Activated naive CD4-positive, alpha-beta T cell treated with anti-CD3 and anti-CD28 coated beads for 36 hours (primary cell): Measurements from ENCODE around the gene DDIAS. TPM values are rescaled to one million over a fixed set of nuclear protein-coding genes. Genes with fewer than 3 reads are reported as not detected.

Experiments used
- CTCF ChIA-PET: fragments of 350-600 bp; sonication (Branson Sonifier 250); formaldehyde crosslinking; loops from one replicate; lab custom pipeline; 2021; ENCODE audit warnings: antibody characterized with exemption; lab: Charles Lee
- DNase-seq: peaks from one replicate; pipeline ENCODE4 v3.0.0-alpha.2; 2020
- H3K27ac Mint-ChIP-seq: one replicate; pipeline ENCODE4 v1.8.0; 2021; ENCODE audit warnings: mild to moderate bottlenecking, mixed read lengths
- H3K27me3 Mint-ChIP-seq: one replicate; pipeline ENCODE4 v1.8.0; 2021; ENCODE audit warnings: low read depth, mixed read lengths
- H3K36me3 Mint-ChIP-seq: one replicate; pipeline ENCODE4 v1.8.0; 2021; ENCODE audit warnings: low read depth, mixed read lengths
- H3K4me1 Mint-ChIP-seq: one replicate; pipeline ENCODE4 v1.8.0; 2021; ENCODE audit warnings: low read depth, mixed read lengths
- H3K4me3 Mint-ChIP-seq: one replicate; pipeline ENCODE4 v1.8.0; 2021; ENCODE audit warnings: mild to moderate bottlenecking, moderate library complexity, mixed read lengths
- H3K9me3 Mint-ChIP-seq: one replicate; pipeline ENCODE4 v1.8.0; 2021; ENCODE audit warnings: mixed read lengths
- intact Hi-C: fragments of 100-400 bp; cut with micrococcal nuclease; formaldehyde crosslinking; loops from one replicate; pipeline ENCODE4 v1.15.1; 2023
- total RNA-seq, 2 experiments: library from RNA; stranded (reverse); gene quantifications; one replicate each; pipeline ENCODE4 v1.2.3, GENCODE V29; 2021

DDIAS gene
- total RNA-seq, 2 experiments from 2014 or later: 15.8 to 18.0 TPM

GRCh38 chr11:82892611-82893169 is 8.8 kb upstream of the DDIAS start:
- no peaks in the 10 kb centered on the region for H3K9me3 Mint-ChIP-seq
- H3K27ac Mint-ChIP-seq: no peak overlapping the region
- intact Hi-C loops: no loop called here
- H3K27me3 Mint-ChIP-seq: no peaks in the 10 kb centered on the region
- H3K4me3 Mint-ChIP-seq: no peak overlapping the region
- H3K36me3 Mint-ChIP-seq: peaks cover 2% of the 10 kb centered on the region
- no peak for DNase-seq
- H3K4me1 Mint-ChIP-seq: peaks cover 15% of the 10 kb centered on the region
- CTCF ChIA-PET: interaction anchor here (0.6 kb wide), 1 partner anchor 354 kb away, joined by 7 read pairs; no protein-coding TSS in a partner anchor

GRCh38 chr11:82895437-82896091 is 6.0 kb upstream of the DDIAS start:
- intact Hi-C loops: no loop called here
- Mint-ChIP-seq H3K27me3 (no peaks in the 10 kb centered on the region), H3K36me3 (peaks cover 2% of the 10 kb centered on the region), H3K27ac (no peak overlapping the region), H3K9me3 (no peaks in the 10 kb centered on the region), H3K4me3 (no peak overlapping the region), H3K4me1 (peaks cover 30% of the 10 kb centered on the region)
- no peak for DNase-seq
- CTCF ChIA-PET: interaction anchor here (0.8 to 1.7 kb wide), 3 partner anchors 28 to 355 kb away, joined by 3 to 15 read pairs (median 5); no protein-coding TSS in a partner anchor

- H3K27ac Mint-ChIP-seq: no peak overlapping the region
- CTCF ChIA-PET: interaction anchor here (0.8 to 1.7 kb wide), 3 partner anchors 29 to 354 kb away, joined by 3 to 15 read pairs (median 5); no protein-coding TSS in a partner anchor
- H3K4me1 Mint-ChIP-seq: peaks cover 30% of the 10 kb centered on the region
- H3K9me3 Mint-ChIP-seq: no peaks in the 10 kb centered on the region
- DNase-seq: no peak
- intact Hi-C loops: no loop called here
- H3K36me3 Mint-ChIP-seq: peaks cover 2% of the 10 kb centered on the region
- no peak overlapping the region for H3K4me3 Mint-ChIP-seq
- no peaks in the 10 kb centered on the region for H3K27me3 Mint-ChIP-seq
Observed at GRCh38 chr11:82896183-82896582, 5.4 kb upstream of the DDIAS start.

- intact Hi-C loops: no loop called here
- DNase-seq: no peak
- Mint-ChIP-seq H3K4me3 (no peak overlapping the region), H3K36me3 (peaks cover 2% of the 10 kb centered on the region), H3K27me3 (no peaks in the 10 kb centered on the region), H3K27ac (no peak overlapping the region), H3K4me1 (peaks cover 38% of the 10 kb centered on the region), H3K9me3 (no peaks in the 10 kb centered on the region)
- CTCF ChIA-PET: interaction anchor here (1.8 kb wide), 1 partner anchor 31 kb away, joined by 12 read pairs; no protein-coding TSS in a partner anchor
Observed at GRCh38 chr11:82898241-82898640, 3.3 kb upstream of the DDIAS start.

GRCh38 chr11:82899186-82899820 is 2.2 kb upstream of the DDIAS start:
- Mint-ChIP-seq H3K27ac (no peak overlapping the region), H3K4me3 (peak overlapping the region; percentile 99), H3K27me3 (no peaks in the 10 kb centered on the region), H3K4me1 (peaks cover 49% of the 10 kb centered on the region), H3K36me3 (peaks cover 2% of the 10 kb centered on the region), H3K9me3 (no peaks in the 10 kb centered on the region)
- DNase-seq: no peak
- CTCF ChIA-PET: interaction anchor here (1.7 to 6.5 kb wide), 2 partner anchors 32 to 351 kb away, joined by 7 to 57 read pairs; no protein-coding TSS in a partner anchor
- intact Hi-C loops: no loop called here

GRCh38 chr11:82899957-82900276 is 1.6 kb upstream of the DDIAS start:
- peak overlapping the region; percentile 99 for H3K4me3 Mint-ChIP-seq
- peaks cover 2% of the 10 kb centered on the region for H3K36me3 Mint-ChIP-seq
- peaks cover 52% of the 10 kb centered on the region for H3K4me1 Mint-ChIP-seq
- H3K27me3 Mint-ChIP-seq: no peaks in the 10 kb centered on the region
- DNase-seq: no peak
- intact Hi-C loops: loop anchor here (1.0 to 10.0 kb wide), 7 partner anchors 33 to 825 kb away; no protein-coding TSS in a partner anchor
- CTCF ChIA-PET: interaction anchor here (0.7 to 6.5 kb wide), 7 partner anchors 29 to 393 kb away, joined by 3 to 57 read pairs (median 5); partner anchors contain the start of gene RAB30
- H3K9me3 Mint-ChIP-seq: no peaks in the 10 kb centered on the region
- H3K27ac Mint-ChIP-seq: peak overlapping the region; percentile 99

- CTCF ChIA-PET: interaction anchor here (0.6 to 6.5 kb wide), 11 partner anchors 14 to 393 kb away, joined by 3 to 57 read pairs (median 3); partner anchors contain the start of gene RAB30
- Mint-ChIP-seq H3K9me3 (no peaks in the 10 kb centered on the region), H3K27ac (peak within 1 kb of the TSS; percentile 99), H3K36me3 (peaks cover 2% of the 10 kb centered on the region), H3K4me1 (peaks cover 48% of the 10 kb centered on the region), H3K4me3 (peak within 1 kb of the TSS; percentile 99), H3K27me3 (no peaks in the 10 kb centered on the region)
- peak; percentile 97 for DNase-seq
- intact Hi-C loops: loop anchor here (1.0 to 10.0 kb wide), 16 partner anchors 20 to 824 kb away; partner anchors contain the start of genes ANKRD42, CCDC90B and RAB30
Observed at GRCh38 chr11:82900277-82901164, 1.0 kb upstream of the DDIAS start, which contains the start of gene PRCP. TSS of gene PRCP (minus strand) at chr11:82900430. CDS start at chr11:82900402, 28 bp downstream.

GRCh38 chr11:82901922-82902485 is 468 bp downstream of the DDIAS start:
- no peaks in the 10 kb centered on the region for H3K9me3 Mint-ChIP-seq
- H3K4me1 Mint-ChIP-seq: peaks cover 55% of the 10 kb centered on the region
- no peaks in the 10 kb centered on the region for H3K36me3 Mint-ChIP-seq
- peak overlapping the region; percentile 99 for H3K4me3 Mint-ChIP-seq
- H3K27ac Mint-ChIP-seq: peak overlapping the region; percentile 99
- CTCF ChIA-PET: interaction anchor here (0.6 to 6.5 kb wide), 7 partner anchors 19 to 348 kb away, joined by 3 to 57 read pairs (median 5); partner anchors contain the start of gene RAB30
- DNase-seq: peak; percentile 16
- H3K27me3 Mint-ChIP-seq: no peaks in the 10 kb centered on the region
- intact Hi-C loops: loop anchor here (1.0 to 10.0 kb wide), 14 partner anchors 18 to 823 kb away; partner anchors contain the start of genes ANKRD42, CCDC90B and RAB30

GRCh38 chr11:82902880-82903279 is 1.3 kb downstream of the DDIAS start:
- Mint-ChIP-seq H3K9me3 (no peaks in the 10 kb centered on the region), H3K4me1 (peaks cover 54% of the 10 kb centered on the region), H3K4me3 (peak overlapping the region; percentile 99), H3K36me3 (no peaks in the 10 kb centered on the region), H3K27ac (no peak overlapping the region), H3K27me3 (no peaks in the 10 kb centered on the region)
- DNase-seq: no peak
- intact Hi-C loops: loop anchor here (10.0 kb wide), 1 partner anchor 822 kb away; no protein-coding TSS in a partner anchor
- CTCF ChIA-PET: interaction anchor here (6.5 kb wide), 1 partner anchor 36 kb away, joined by 57 read pairs; no protein-coding TSS in a partner anchor

GRCh38 chr11:82903843-82904586 is 2.5 kb downstream of the DDIAS start:
- H3K36me3 Mint-ChIP-seq: no peaks in the 10 kb centered on the region
- CTCF ChIA-PET: interaction anchor here (0.6 to 6.5 kb wide), 6 partner anchors 17 to 346 kb away, joined by 3 to 57 read pairs (median 3); partner anchors contain the start of gene ANKRD42
- H3K27ac Mint-ChIP-seq: no peak overlapping the region
- no peaks in the 10 kb centered on the region for H3K27me3 Mint-ChIP-seq
- intact Hi-C loops: loop anchor here (10.0 kb wide), 1 partner anchor 821 kb away; no protein-coding TSS in a partner anchor
- H3K4me1 Mint-ChIP-seq: peaks cover 57% of the 10 kb centered on the region
- DNase-seq: no peak
- no peak overlapping the region for H3K4me3 Mint-ChIP-seq
- no peaks in the 10 kb centered on the region for H3K9me3 Mint-ChIP-seq
